HG03354 (cell line): Measurements from ENCODE around the gene VPS26C.

Source experiments
- ATAC-seq: cut with Tn5 transposase; IDR thresholded peaks from one replicate; pipeline ENCODE4 v1.9.1; 2021; ENCODE audit warnings: mild to moderate bottlenecking; ENCODE audit not compliant: unreplicated experiment, poor library complexity, severe bottlenecking

VPS26C gene

GRCh38 chr21:37208056-37208721 lies 58.9 kb downstream of the VPS26C start:
- ATAC-seq: peak; percentile 74

DNA sequence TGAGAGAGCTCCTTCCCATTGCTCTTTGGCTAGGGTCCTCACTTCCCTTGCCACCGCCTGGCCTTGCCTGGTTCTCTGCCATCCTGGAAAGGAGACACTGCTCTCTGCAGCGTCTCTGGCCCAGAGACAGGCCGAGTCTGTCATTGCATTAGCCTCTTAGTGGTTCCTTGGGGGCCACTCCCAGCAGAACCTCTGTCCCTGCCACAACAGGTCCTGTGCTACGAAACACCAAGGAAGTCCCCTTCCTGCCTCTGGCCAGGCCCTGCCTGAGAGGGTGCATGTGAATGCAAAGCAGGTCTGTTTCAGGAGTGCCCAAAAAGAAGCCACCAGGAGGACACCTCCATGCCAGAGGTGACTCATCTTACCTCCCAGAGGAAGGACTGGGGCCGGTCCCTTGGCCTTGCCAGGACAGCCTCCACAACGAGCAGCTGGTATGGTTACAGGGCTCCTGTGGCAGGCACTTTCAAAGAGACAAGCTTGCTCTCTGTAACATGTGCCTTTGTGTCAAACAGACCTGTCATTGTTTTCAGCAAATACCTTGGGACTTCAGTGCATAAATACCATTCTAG lies 59.6 kb downstream of the VPS26C start:
- peak; percentile 52 for ATAC-seq

DNA sequence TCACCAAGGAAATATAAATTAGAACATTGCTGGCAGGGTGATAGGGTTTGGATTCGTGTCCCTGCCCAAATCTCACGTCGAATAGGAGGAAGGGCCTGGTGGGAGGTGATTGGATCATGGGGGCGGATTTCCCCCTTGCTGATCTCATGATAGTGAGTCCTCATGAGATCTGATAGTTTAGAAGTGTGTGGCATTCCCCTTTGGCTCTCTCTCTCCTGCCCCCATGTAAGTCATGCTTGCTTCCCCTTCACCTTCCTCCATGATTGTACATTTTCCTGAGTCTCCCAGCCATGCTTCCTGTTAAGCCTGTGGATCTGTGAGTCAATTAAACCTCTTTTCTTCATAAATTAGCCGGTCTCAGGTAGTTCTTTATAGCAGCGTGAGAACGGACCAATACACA lies 60.6 kb downstream of the VPS26C start:
- ATAC-seq: no peak

DNA sequence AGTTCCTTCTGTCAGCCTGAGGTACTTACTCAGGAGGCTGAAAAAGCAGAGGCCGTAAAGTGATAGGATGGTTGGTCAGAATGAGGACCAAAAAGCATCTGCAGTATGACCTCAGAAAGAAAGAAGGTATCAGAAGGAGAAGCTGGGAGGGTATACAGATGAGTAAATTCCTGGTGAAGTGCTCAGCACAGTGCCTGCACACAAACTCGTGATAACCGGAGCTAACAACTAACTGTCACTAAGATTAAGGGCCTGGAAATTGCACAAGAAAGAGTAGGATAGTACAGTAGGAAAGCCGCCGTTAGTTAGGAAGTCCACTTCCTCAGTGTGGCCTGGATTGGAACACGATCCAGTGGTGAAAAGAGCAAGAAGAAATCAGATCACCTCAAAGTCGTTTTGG lies 62.6 kb downstream of the VPS26C start:
- no peak for ATAC-seq

DNA sequence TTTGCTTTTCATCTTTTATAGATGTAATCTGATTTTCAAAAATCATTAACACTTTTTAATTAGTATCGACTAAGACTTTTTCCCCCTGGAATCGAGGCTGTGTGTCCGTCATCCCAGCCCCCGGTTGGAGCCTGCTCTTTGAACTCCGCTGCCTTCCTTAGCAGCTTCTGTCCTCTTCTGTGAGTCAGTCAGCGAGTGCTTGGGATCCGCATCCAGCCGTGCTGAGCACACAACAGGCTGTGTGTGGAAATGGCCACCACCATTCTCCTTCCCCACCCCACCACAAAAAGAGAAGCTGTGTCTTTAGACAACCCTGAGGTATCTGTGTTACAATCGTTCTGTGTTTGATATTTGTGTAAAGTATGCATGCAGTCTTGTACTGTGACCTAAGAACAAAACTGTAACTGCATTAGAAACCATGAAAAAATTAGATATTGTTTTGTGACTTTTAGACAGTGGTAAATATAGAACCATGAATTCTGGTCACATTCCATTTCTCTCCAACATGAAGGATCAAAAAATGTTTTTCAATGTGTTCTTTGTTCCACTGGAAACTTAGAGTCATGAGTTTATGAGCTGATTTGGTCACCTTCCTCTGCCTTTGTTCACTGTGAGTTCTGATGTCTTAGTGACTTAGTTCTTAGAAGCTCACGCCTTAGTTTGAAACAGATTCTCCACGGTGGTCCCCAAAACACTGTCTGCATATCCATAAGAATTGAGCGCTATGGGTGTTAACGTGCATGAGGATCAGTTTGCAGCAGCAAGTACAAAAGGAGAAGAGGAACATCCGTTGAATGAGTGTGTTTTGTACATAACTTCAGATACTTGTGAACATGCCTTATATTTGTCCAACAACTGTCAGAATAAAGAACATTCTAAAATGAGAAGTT lies 64.7 kb downstream of the VPS26C start:
- no peak for ATAC-seq

DNA sequence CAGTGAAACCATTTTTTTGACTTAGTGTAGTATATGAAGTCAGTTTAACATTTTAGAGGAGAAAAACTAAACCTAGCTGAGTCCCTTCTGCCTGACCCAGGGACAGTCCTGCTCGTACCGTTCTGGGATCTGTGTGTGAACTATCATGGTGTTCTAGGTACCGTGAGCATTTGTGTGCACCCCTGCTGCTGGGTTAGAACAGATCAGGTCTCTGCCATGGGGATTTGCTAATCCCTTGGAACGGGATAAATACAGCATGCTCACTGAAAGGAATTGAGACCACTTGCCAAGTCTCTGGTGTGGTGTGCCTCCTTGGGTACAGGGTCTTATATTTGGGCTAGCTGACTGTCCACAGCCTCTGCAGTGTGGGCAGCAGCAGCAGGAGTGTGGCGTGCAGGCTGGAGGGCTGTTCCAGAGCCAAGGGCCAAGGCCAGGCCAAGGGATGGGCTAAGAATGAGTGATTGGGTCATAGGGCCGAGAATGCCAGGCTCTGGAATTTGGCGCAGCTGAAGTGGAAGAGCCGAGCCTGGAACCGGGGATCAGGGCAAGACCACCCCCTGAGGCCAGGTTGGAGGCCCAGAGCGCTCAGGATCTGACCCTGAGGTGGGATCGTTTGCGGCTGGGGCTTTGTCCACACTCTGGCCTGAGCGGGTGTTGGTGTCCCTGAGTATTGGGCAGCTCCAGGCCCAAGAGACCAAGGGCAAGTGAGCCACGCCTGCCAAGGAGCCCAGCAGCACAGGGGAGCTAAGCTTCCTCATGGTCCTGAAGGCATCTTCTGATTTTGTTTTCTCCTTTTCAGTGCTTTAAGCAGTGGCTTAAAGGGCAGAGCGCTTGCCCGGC lies 66.3 kb downstream of the VPS26C start:
- no peak for ATAC-seq

- ATAC-seq: no peak
These were observed 67.8 kb downstream of the VPS26C start for GRCh38 chr21:37199057-37199924.

DNA sequence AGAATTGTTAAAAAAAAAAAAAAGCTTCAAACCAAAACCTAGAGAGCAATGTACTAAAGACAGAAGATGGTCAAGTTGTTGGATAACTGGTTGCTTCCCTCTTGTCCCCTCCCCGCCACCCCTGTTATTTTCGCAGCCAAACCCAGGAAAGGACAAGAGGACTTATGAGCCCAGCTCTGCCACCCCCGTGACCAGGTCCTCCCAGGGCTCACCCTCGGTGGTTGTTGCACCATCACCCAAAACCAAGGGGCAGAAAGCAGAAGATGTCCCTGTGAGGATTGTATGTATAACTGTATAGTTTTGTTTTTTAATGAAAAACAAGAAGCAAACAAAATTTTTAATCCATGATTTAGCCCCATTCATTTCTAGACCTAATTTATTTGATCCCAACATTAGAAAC lies 69.4 kb downstream of the VPS26C start:
- no peak for ATAC-seq

DNA sequence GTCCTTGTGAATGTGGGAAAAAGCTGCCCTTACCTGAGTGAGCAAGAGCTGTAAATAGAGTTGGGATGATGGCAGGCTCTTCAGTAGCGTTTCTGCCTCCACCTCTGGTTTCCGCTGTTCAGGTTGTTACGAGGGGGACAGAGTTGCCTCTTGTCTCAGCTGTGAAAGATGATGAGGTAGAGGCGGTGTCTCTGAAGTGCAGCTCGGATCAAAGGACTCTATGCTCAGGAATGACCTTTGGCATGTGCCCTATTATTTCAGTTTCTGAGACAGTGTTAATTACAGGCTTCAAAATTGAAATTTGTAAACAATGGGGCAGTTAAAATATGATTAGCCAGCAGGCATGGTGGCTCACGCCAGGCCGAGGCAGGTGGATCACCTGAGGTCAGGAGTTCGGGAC lies 70.3 kb downstream of the VPS26C start:
- no peak for ATAC-seq

DNA sequence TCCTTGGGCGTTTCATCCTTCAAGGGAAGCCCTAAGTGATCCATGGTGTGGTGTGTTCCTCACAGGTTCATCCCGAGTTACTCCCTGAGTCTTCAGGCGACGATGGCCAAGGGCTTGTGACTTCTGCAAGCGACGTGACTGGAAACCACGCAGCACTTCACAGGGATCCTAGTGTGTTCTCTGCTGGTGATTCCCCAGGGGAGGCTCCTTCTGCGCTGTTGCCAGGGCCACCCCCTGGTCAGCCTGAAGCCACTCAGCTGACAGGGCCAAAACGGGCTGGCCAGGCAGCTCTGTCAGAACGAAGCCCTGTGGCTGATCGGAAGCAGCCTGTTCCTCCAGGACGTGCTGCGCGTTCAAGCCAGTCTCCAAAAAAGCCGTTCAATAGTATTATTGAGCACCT lies 71.5 kb downstream of the VPS26C start:
- ATAC-seq: no peak

GRCh38 chr21:37195059-37195458 lies 72.1 kb downstream of the VPS26C start:
- no peak for ATAC-seq

GRCh38 chr21:37193676-37194075 lies 73.5 kb downstream of the VPS26C start:
- ATAC-seq: no peak

DNA sequence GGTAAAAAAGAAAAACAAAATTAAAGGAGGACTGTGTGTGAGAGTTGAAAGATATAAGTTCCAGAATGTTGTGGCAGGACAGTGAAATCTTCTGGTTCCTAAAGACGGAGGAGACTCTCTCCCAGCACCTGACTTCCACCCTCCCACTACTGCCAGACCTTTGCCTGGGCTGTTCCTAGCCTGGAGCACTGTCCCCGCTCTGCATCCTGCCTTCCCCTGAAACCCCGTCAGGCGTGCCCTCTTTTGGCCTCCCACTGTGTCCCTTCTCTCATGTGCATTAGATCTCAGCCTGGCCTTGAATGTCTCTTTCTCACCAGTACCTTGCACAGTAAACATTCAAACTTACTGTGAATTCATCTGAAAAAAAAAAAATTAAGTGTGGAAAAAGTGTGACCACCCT lies 74.1 kb downstream of the VPS26C start:
- ATAC-seq: no peak

- no peak for ATAC-seq
These were observed 75.1 kb downstream of the VPS26C start for GRCh38 chr21:37192019-37192418.

- ATAC-seq: no peak
These were observed 78.3 kb downstream of the VPS26C start for GRCh38 chr21:37188825-37189224.

DNA sequence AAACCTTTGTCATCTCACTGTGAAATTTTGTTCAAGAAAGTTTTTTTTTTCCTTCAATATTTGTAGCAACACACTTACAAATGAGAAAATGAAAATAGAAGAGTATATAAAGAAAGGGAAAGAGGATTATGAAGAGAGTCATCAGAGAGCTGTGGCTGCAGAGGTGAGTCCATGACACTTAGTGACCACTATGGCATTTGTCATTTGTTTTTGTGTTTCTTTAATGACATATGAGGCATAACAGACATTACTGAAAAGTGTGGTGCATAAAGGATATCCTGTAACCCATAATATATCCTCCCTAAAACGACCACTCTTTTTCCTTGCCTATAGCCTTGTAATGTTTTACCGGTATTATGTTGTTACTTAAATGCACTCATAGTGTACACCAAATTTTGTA lies 80.2 kb downstream of the VPS26C start:
- ATAC-seq: no peak

- no peak for ATAC-seq
These were observed 82.1 kb downstream of the VPS26C start for GRCh38 chr21:37184784-37185593.

GRCh38 chr21:37183749-37184148 lies 83.4 kb downstream of the VPS26C start:
- ATAC-seq: no peak
